Measurements from ENCODE around the gene CDH12. TPM values are rescaled to one million over a fixed set of nuclear protein-coding genes. Genes with fewer than 3 reads are reported as not detected.

The CDH12 gene
- total RNA-seq, 1 donor from 2014 or later = 38.3 TPM

DNA sequence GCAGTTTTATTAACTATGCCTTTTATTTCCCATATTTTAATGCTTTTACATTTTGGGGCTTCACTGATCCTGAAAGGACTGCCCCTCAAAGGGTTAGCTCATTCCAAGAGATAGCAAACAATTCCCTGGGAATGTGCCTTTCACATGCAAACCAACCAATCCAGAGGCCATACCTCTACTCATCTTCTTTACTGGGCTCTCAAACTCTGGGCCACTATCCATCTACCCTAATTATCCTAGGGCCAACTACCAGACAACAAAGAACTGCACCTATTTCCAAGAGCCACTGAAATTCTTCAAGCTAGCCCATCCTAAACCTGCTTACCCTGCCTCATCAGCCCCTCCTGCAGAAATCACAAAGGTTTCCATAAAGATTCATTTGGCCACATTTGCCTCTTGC lies 364.7 kb downstream of the CDH12 start:
- no peak for FAIRE-seq
- no peak for DNase-seq (ENCODE audit: low spot score in 2 of 2)

DNA sequence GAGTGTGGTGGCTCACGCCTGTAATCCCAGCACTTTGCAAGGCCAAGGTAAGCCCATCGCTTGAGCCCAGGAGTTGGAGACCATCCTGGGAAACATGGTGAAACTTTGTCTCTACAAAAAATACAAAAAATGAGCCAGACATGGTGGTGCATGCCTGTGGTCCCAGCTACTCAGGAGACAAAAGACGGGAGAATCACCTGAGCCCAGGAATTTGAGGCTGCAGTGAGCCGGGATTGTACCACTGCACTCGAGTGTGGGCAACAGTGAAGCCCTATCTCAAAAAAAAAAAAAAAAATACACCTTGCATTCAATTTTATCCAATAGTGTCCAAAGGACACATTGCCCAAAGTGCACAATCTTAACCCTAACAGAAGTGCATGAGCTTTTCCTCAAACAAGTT lies 372.8 kb downstream of the CDH12 start:
- no peak for FAIRE-seq
- no peak for DNase-seq (ENCODE audit: low spot score in 2 of 2)

DNA sequence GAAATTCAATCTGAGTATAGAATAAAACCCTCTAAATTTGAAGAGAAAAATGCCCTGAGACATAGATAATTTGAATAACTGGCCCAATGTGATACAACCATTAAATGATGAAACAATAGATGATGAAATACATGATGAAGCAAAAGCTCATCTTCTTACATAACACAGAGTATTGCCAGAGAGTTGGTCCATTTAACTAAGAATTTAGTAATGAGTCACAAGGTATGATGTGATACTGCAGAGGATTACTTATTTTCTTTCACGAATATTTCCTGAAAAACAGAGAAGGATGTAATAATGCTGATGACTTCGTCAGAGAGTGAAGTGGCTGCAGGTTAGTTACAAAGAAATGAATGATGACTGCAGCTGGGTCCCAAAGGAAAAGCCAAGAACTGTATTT lies 379.3 kb downstream of the CDH12 start:
- DNase-seq (ENCODE audit: low spot score in 2 of 2) (no peak), FAIRE-seq (no peak)

DNA sequence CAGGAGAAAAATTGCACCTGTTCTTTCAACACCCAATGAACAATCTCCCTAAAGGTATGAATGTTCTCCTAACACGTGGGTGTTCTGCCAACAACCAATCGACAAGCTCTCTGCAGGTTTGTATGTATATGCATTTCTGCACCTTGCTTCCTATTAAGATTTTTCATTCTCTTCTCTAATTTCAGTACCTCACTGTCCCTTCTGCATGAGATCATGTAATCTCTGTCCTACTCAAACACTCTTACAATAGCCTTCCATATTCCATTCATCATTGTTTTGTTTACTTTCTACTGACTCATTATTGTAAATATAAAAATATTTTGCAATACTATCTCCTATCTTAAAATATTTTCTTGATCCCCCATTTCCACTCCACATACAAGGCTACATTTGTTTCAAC lies 382.0 kb downstream of the CDH12 start:
- no peak for DNase-seq (ENCODE audit: low spot score in 2 of 2)
- no peak for FAIRE-seq

DNA sequence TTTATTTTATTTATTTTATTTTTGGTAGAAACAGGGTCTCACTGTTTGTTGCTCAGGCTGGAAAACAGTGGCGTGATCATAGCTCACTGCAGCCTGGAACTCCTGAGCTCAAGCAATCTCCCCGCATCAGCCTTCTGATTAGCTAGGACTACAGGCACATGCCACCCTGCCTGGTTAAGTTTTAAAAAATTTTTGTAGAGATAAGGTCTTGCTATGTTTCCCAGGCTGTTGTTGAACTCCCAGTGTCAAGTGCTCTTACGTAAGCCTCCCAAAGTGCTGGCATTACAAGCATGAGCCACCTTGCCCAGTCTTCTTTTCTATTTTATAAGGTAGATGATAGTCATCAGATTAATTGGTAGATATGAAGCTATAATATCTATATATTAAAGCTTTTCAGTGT lies 382.7 kb downstream of the CDH12 start:
- DNase-seq (ENCODE audit: low spot score in 2 of 2) = no peak
- FAIRE-seq = no peak

DNA sequence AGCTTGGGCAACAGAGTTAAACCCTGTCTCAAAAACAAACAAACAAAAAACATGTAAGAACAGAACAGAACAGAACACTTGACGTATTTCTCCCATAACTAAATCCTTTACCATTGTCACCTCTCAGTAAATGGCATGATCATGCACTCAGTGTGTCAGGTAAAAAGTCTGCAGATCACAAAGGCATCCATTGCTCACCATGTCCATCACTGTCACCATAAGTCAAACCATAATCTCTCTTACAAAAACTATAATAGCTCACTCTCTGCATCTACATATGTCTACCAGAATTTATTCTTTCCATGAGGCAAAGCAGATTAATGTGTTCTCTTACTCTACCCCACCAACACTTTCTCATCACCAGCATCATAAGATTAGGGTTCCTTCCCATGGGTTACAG lies 387.5 kb downstream of the CDH12 start:
- DNase-seq (ENCODE audit: low spot score in 2 of 2) (no peak), FAIRE-seq (no peak)

DNA sequence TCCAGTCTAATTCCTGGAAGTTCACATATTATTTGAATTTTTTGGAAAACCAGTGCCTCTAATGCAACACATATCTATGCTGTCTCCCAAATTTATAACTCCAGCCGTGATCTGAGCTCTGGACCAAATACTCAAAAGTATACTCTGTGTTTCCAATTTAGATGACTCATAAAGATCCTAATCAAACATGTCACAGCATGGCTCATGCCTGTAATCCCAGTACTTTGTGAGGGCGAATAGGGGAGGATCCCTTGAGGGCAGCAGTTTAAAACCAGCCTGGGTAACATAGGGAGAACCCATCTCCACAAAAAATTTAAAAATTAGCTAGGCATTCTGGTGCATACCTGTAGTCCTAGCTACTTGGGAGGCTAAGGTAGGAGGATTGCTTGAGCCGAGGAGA lies 388.0 kb downstream of the CDH12 start:
- FAIRE-seq (no peak), DNase-seq (ENCODE audit: low spot score in 2 of 2) (no peak)

DNA sequence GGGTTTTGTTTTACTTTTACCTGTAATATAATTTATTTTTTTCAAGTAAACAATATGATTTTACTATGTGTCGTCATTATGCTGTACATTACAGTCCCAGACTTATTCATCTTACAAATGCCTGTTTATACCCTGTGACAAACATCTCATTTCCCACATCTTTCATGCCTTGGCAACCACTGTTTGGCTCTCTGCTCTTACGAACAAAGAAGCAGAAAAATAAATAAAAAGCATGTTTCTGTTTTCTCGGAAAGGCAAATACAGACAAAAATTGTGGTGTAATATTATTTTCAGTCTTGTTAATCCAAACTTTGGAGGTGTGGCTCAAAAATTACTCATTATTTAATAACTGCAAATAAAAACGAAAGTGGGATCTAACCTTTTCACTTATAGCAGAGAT lies 393.0 kb downstream of the CDH12 start:
- FAIRE-seq (no peak), DNase-seq (ENCODE audit: low spot score in 2 of 2) (no peak)

DNA sequence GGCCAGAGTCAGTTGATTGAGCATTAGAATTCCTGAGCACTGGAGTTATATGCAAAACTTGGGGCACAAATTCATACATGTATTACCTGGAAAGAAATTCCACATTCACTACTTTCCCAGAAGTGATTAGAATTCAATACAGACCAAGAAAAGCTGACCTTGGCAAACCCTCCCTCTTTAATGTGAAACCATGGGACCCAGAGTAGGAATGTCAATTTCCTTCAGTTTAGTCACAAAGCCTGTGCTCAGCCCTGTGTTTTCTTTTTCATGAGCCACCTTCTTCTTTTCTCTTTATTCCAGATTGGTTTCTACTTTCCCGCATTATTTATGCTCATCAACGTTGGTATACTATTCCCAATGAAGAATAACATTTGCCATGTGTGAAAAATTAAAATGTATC lies 420.2 kb downstream of the CDH12 start:
- FAIRE-seq (no peak), DNase-seq (ENCODE audit: low spot score in 2 of 2) (no peak)

DNA sequence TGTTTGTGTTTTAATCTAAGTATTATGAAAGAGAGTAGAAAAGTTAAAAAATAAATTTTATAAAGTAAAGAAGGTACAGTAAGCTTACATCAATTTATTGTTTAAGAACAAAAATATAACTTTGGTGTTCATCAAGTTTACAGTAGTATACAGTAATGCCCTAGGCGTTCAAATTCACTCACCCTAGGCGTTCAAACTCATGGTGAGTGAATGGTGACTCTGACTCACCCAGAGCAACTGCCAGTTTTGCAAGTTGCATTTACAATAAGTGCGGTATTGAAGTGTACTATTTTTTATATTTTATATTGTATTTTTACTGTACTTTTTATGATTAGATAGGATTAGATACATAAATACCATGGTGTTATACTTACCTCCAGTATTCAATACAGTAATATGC lies 421.3 kb downstream of the CDH12 start:
- DNase-seq (ENCODE audit: low spot score in 2 of 2) (no peak), FAIRE-seq (no peak)

DNA sequence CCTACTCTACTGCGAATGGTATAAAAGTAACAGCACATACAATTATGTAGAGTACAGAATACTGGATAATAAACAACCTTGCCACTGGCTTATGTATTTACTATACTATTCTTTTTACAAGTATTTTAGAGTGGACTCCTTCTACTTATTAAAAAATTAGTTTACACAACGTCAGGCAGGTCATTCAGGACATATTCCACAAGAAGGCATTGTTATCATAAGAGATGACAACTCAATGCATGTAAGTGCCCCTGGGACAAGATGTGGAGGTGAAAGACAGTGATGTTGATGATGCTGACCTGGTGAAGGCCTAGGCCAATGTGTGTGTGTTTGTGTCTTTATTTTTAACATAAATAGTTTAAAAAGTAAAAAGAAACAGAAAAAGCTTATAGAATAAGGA lies 421.7 kb downstream of the CDH12 start:
- FAIRE-seq = no peak

DNA sequence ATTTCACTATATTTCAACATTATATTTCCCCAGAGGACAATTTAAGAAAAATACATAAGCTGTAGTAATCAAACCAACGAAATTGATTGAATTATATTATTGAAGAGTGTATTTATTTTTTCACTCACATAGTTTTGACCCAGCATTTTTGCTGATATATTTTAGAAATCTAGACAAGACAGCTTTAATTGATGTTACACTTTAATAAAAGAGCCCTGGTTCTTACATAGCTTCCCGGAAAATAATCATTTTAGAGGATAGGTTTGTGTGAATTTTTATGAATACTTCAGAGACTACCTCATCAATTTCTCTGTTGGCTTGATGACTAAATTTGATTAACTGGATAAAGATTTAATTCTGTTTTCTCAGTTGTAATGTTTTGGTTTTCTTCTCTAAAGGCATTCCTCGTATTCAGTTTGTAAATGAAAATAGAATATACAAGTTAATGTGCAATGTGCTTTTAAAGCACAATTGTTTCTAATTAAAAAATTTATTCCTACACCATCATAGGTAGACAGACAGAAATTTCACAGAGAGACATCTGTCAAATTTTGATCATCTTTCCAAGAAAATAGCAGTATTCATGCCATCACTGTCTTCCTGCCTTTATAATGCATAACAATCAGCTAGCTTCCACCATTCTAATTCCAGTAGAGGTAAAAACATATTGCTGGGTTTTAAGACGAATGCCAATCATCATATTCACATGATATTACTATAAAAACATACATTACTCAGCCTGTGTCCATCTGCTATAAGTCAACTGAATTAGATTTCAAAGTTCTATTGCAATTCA lies 441.4 kb downstream of the CDH12 start:
- DNase-seq (ENCODE audit: low spot score in 2 of 2) = no peak
- no peak for FAIRE-seq

More for the DNA sequence above, 421.7 kb downstream of the CDH12 start:
- DNase-seq (ENCODE audit: low spot score in 2 of 2) = no peak

DNA sequence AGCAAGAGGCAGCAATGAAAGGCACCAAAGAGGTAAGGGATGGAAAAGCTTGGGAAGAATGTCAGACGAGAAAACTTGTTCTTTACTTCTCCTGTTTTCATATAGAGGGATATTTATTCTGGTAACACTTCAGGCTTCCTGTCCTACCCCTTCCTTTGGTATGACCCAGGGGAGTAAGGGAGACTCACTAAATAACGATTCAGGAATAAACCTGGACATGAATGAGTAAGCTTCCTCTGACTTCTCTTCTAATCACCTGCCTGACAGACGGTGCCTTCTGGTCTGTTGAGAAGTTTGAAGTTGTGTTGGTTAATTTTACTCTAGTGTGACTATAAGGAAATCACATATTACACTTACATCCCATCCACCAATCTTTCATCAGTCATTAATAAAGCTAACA lies 461.2 kb downstream of the CDH12 start:
- FAIRE-seq (no peak), DNase-seq (ENCODE audit: low spot score in 2 of 2) (no peak)

DNA sequence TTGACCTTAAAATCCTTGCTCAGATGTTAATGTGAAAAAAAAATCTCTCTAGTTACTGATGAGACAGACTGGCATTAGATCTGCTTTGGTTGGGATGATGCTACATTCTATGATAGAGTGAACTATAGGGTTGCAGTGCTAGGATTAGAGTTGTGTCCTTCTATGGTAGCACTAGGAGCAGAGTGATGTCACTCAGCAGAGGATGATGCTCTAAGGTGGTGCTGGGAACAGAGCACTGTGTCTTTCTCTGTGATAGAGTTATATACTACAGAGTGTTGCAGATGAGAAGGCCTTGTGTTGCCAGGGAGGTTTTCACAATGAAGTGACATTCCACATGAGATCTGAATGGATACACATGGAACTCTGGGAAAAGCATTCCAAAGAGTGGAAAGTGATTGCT lies 462.3 kb downstream of the CDH12 start:
- no peak for FAIRE-seq

DNA sequence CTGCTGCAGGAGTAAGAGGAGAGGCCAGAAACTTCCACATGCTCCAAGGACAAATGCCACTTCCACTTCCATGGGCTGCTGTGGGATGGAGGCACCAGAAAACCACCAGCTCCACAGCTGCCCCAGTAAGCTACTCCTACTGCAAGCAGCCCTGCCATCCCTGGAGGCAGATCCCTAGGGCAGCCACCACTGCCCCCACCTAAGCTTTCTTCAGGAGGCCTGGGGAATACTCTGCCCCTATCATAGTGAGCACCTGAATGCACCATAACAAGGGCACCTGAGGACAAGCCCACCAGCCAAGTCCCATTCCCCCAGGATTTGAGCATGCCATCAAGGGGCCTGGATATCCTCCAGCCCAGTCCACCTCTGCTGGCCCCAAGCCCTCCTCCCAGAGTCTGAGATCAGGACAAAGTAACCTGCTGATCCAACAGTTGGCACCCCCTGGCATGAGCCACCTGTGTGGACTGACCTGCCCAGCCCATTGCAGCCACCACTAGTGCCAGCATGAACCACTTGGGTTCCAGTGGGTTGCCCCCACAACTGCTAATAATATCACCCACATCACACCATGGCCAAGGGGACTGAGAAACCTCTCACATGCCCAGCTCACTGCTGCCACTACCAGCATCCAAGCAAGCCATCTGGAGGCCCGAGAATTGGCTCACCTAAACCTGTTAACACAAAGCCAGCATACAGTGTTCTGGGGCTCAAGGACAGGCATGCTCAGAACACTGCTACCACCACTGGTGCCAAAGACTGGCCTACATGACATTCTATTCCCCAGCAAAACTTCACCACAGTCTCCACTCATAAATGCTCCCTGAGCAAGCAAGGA lies 480.1 kb downstream of the CDH12 start:
- DNase-seq (ENCODE audit: low spot score in 2 of 2) (no peak), FAIRE-seq (no peak)

More for the DNA sequence above, 462.3 kb downstream of the CDH12 start:
- no peak for DNase-seq (ENCODE audit: low spot score in 2 of 2)

DNA sequence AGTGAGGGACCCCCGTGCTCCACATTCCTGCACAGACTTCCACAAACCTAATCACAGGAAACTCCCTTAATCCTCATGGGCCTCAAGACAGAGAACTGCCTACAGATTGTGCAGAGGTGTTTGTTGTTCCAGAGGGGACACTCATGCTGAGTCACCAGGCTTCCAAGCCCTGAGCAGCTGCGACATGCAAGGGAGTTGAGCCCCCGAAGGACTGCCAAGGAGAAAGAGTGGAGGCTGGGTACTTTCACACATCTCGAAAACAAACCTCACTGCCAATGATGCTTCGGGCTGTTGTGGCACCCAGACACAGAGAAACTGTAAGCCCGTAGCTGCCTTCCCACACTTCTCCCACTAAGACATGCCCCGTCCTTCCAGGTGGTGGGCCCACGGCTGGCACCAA lies 480.8 kb downstream of the CDH12 start:
- FAIRE-seq (no peak), DNase-seq (ENCODE audit: low spot score in 2 of 2) (peak in 1 of 2 donors; percentile 6)

DNA sequence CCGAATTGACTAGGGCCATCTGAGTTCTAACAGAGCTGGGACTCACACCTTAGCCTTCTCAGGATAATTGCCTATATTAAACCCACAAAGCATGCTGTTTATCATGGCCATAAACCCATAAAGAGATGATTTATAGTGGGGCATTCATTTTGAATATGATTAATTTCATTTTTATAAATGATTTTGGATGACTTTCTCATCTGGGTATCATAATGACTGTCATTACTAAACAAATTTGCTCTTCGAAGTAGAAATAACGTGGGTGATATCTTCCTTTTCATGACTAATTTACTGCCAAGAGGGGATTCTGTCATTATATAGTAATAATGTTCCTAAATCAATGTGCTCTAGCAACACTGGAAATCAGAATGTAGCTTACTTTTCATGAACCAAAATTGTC lies 498.2 kb downstream of the CDH12 start:
- FAIRE-seq (no peak), DNase-seq (ENCODE audit: low spot score in 2 of 2) (no peak)

DNA sequence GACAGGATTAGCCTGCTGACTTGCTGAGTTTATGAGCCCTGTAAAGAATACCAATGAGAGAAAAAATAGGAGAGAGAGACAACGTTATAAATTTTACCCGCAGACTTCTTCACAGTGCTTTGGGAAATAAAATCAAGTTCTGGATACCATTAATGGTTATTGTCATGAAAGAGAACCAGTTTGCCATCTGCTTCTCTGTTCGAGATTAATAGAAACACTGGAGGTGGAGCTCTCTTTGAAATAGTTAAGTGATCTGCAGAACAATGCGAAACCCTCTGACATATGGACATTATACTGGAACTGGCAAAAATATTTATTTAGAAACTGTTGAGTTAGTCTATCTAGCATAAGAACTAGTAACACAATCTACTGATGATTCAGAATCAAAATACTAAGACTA lies 500.7 kb downstream of the CDH12 start:
- DNase-seq (ENCODE audit: low spot score in 2 of 2) (no peak), FAIRE-seq (no peak)

DNA sequence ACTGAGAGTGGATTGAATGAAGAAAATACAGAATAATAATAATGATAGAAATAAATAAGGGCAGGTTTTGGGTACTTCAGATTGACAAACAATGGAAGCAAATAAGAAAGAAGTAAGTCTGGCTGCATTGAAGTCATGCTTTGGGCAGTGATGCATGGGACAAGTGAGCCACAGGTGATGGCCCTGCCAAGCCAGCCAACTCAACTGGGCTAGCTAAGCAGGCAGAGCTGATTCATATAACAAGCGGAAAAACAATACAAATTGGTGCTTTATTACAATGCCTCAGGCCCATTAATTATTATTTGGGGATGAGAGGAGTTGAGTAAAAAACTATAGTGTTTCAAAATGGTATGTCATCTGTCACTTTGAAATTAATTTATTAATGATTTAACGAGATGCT lies 502.0 kb downstream of the CDH12 start:
- no peak for DNase-seq (ENCODE audit: low spot score in 2 of 2)
- no peak for FAIRE-seq

DNA sequence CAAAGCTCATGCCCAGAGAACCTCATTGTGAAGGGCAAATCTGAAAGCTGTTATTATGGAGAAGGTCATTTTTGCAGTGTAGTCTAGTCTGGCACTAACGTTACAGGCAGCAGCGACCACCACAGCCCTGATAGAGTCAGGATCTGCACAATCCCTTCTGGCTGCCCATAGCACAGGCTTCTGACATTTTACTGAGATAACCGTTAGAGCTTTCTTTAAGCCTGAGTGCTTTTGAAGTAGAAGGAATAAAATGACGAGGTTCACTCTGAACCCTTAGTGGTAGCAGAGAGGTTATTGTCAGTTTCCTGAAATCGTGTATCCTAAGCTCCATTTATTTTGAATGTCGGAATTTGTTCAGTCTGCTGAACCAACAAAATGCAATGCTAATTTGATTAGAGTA lies 505.1 kb downstream of the CDH12 start:
- no peak for DNase-seq (ENCODE audit: low spot score in 2 of 2)

DNA sequence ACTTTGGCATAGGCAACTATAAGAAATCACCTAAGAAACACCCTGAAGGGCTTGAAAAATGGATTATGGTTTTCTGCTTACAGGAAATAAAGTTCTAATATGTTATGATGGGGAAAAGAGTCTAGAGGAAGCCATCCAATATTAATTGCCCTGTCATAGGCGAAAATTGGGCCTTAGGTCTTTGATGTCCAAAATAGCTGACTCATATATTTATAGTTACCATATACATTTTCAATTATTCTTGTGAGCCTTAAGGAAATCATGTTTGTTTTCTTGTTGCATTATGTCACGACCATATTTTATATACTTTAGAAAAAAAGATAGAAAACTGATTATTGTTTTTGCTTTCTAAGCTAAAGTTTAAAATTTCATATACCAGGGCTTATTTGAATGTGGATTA lies 509.1 kb downstream of the CDH12 start:
- no peak for FAIRE-seq
- no peak for DNase-seq (ENCODE audit: low spot score in 2 of 2)

More for the DNA sequence above, 505.1 kb downstream of the CDH12 start:
- no peak for FAIRE-seq

DNA sequence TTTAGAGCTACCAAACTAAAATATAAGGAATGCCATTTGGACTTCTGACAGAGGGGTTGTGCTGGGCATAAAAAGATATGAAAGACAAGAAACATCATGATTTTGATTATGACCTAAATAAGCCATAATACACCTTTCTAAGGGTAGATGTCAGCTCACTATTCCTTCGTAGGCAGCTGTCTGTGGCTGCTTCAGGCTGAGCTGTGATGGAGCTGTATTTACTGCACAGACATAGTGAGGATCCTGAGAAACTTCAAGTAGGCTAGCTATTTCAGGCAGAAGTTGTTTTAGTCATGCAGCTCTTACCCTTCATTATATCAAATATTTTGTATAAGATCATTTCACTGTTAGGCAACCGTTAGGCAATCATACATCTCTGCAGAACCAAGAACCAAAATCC lies 511.7 kb downstream of the CDH12 start:
- FAIRE-seq = no peak
- DNase-seq (ENCODE audit: low spot score in 2 of 2) = no peak
